Panc1 (cell line): ENCODE data around the gene RLBP1. TPM values are rescaled to one million over a fixed set of nuclear protein-coding genes. Genes with fewer than 3 reads are reported as not detected.

Source experiments
- ATAC-seq: fragments of 200-7000 bp; cut with Tn5 transposase; 2 replicates; pipeline ENCODE4 v1.9.1; 2020; ENCODE audit warnings: mild to moderate bottlenecking, moderate library complexity
- BruUV-seq: library from RNA; stranded (reverse); fragments of 400-500 nt; replicated peaks from 2 replicates; lab custom pipeline; 2021; lab: Mats Ljungman, UMichigan
- CTCF ChIA-PET: fragments of 300-600 bp; sonication (Branson Sonifier 250); formaldehyde crosslinking; loops from one replicate; lab custom pipeline; 2022; ENCODE audit warnings: antibody characterized with exemption; lab: Charles Lee
- POLR2A ChIA-PET: fragments of 300-600 bp; sonication (Branson Sonifier 250); formaldehyde crosslinking; loops from one replicate; lab custom pipeline; 2022; ENCODE audit warnings: antibody characterized with exemption; lab: Charles Lee
- DNase-seq: peaks from one replicate; pipeline ENCODE4 v3.0.0-alpha.2; 2010; ENCODE audit warnings: low read depth, low spot score
- H3K27ac ChIP-seq: 2 replicates; pipeline ENCODE4 v1.5.1; 2011; ENCODE audit warnings: mild to moderate bottlenecking, low read length, inconsistent platforms
- H3K27me3 ChIP-seq: fragments of 200-500 bp; sonication (Bioruptor generic); 2 replicates; pipeline ENCODE4 v1.6.0; 2014; ENCODE audit warnings: low read length, inconsistent platforms; ENCODE audit not compliant: control insufficient read depth, insufficient read depth
- H3K36me3 ChIP-seq: fragments of 200-500 bp; sonication (Bioruptor generic); 2 replicates; pipeline ENCODE4 v1.5.1; 2014; ENCODE audit warnings: inconsistent platforms, mild to moderate bottlenecking, low read length, moderate library complexity; ENCODE audit not compliant: control insufficient read depth, insufficient read depth
- H3K4me1 ChIP-seq: 2 replicates; pipeline ENCODE4 v1.5.1; 2011; ENCODE audit warnings: inconsistent platforms, mild to moderate bottlenecking, low read length, moderate library complexity; ENCODE audit not compliant: control insufficient read depth, insufficient read depth
- H3K4me3 ChIP-seq, 2 experiments: 2 replicates each; pipeline ENCODE4 v1.5.1; 2011 to 2012; ENCODE audit warnings: low read depth in 2 of 2, low read length in 2 of 2, mild to moderate bottlenecking in 2 of 2, inconsistent platforms in 1 of 2, moderate library complexity in 1 of 2
- H3K9me3 ChIP-seq: fragments of 200-500 bp; sonication (Bioruptor generic); 2 replicates; pipeline ENCODE4 v1.5.1; 2014; ENCODE audit warnings: low read depth, mild to moderate bottlenecking, inconsistent platforms, low read length, moderate library complexity; ENCODE audit not compliant: control insufficient read depth, insufficient read depth
- CTCF ChIP-seq: fragments of 450-650 bp; IDR thresholded peaks from 2 replicates; pipeline ENCODE4 v1.5.1; 2017; ENCODE audit warnings: mild to moderate bottlenecking
- POLR2AphosphoS5 ChIP-seq: IDR thresholded peaks from 2 replicates; pipeline ENCODE4 v1.6.1; 2012; ENCODE audit warnings: mild to moderate bottlenecking, low read depth, low read length, moderate library complexity
- REST ChIP-seq, 2 experiments: IDR thresholded peaks; 2 replicates each; pipeline ENCODE4 v1.6.1; 2011 to 2012; ENCODE audit warnings: low read depth in 2 of 2, control low read depth in 1 of 2, low read length in 1 of 2, mild to moderate bottlenecking in 1 of 2, moderate library complexity in 1 of 2; ENCODE audit not compliant: insufficient read depth in 1 of 2
- SIN3A ChIP-seq: IDR thresholded peaks from 2 replicates; pipeline ENCODE4 v1.6.1; 2012; ENCODE audit warnings: low read depth, mild to moderate bottlenecking, low read length, moderate library complexity, borderline replicate concordance; ENCODE audit not compliant: insufficient read depth
- TCF7L2 ChIP-seq: IDR thresholded peaks from 2 replicates; pipeline ENCODE4 v1.6.1; 2011; ENCODE audit warnings: mild to moderate bottlenecking, low read depth, low read length, inconsistent platforms
- in situ Hi-C: cut with HindIII; loops from 2 replicates; pipeline ENCODE4 v1.10.0; 2016; ENCODE audit warnings: low sequenced_read_pairs, low pct_unique_long_range_greater_than_20kb
- intact Hi-C: fragments of 100-400 bp; cut with micrococcal nuclease; formaldehyde crosslinking; loops from one replicate; pipeline ENCODE4 v1.10.0; 2022; ENCODE audit not compliant: unreplicated experiment
- total RNA-seq: library from RNA; stranded (reverse); gene quantifications from one replicate; pipeline ENCODE4 v1.2.1, GENCODE V29; 2021; ENCODE audit not compliant: unreplicated experiment

The RLBP1 gene
- total RNA-seq, 1 experiment from 2014 or later, result not detected

GRCh38 chr15:89247446-89247845, 26.1 kb upstream of the RLBP1 start:
- no TSS peak for BruUV-seq
- Histone ChIP-seq H3K4me3 (no peak overlapping the region), H3K9me3 (no peaks in the 10 kb centered on the region), H3K27me3 (no peaks in the 10 kb centered on the region), H3K27ac (no peak overlapping the region), H3K36me3 (peaks cover 30% of the 10 kb centered on the region), H3K4me1 (peaks cover 7% of the 10 kb centered on the region)
- in situ Hi-C loops, result no loop called here
- no peak for ATAC-seq
- intact Hi-C loops, result no loop called here
- no peak for DNase-seq
- ChIA-PET POLR2A (no interaction called here), CTCF (interaction anchor here (0.5 to 2.9 kb wide), 2 partner anchors 10 to 41 kb away, joined by 3 to 17 read pairs; no protein-coding TSS in a partner anchor)
- no peak for TF ChIP-seq POLR2AphosphoS5
- TF ChIP-seq TCF7L2, result no peak
- no peak for TF ChIP-seq SIN3A
- TF ChIP-seq REST (IDR thresholded peaks at IDR 0.05; ENCODE audit: insufficient read depth in 1 of 2, low read depth in 2 of 2, low read length in 1 of 2), result no peak
- no peak for TF ChIP-seq CTCF

GRCh38 chr15:89244574-89244903, 23.2 kb upstream of the RLBP1 start:
- DNase-seq (no peak), ATAC-seq (peak; percentile 31; the same call in 1 of the 2 replicates)
- intact Hi-C loops, result loop anchor here (2.0 kb wide), 1 partner anchor 38 kb away; no protein-coding TSS in a partner anchor
- Histone ChIP-seq H3K9me3 (no peaks in the 10 kb centered on the region), H3K36me3 (peaks cover 19% of the 10 kb centered on the region), H3K4me1 (peaks cover 7% of the 10 kb centered on the region), H3K27me3 (no peaks in the 10 kb centered on the region), H3K27ac (peak overlapping the region; percentile 92), H3K4me3 (peak overlapping the region; percentile 82 to 96)
- no TSS peak for BruUV-seq
- TF ChIP-seq CTCF (no peak), SIN3A (no peak), REST (IDR thresholded peaks at IDR 0.05; ENCODE audit: insufficient read depth in 1 of 2, low read depth in 2 of 2, low read length in 1 of 2) (no peak), POLR2AphosphoS5 (no peak), TCF7L2 (no peak)
- ChIA-PET POLR2A (interaction anchor here (0.6 kb wide), 2 partner anchors 60 to 349 kb away, joined by 4 to 11 read pairs; partner anchors contain the start of gene HAPLN3), CTCF (interaction anchor here (0.9 to 2.9 kb wide), 3 partner anchors 21 to 38 kb away, joined by 6 to 17 read pairs (median 10); no protein-coding TSS in a partner anchor)
- in situ Hi-C loops, result no loop called here
